ENCODE measurements around the gene ZNF235. TPM values are rescaled to one million over a fixed set of nuclear protein-coding genes. Genes with fewer than 3 reads are reported as not detected.
A peak's percentile ranks its signal among the peaks of the same experiment; 100 is the strongest.

ZNF235 gene
- total RNA-seq, 2 donors from 2014 or later: 7.0 to 12.1 TPM

DNA sequence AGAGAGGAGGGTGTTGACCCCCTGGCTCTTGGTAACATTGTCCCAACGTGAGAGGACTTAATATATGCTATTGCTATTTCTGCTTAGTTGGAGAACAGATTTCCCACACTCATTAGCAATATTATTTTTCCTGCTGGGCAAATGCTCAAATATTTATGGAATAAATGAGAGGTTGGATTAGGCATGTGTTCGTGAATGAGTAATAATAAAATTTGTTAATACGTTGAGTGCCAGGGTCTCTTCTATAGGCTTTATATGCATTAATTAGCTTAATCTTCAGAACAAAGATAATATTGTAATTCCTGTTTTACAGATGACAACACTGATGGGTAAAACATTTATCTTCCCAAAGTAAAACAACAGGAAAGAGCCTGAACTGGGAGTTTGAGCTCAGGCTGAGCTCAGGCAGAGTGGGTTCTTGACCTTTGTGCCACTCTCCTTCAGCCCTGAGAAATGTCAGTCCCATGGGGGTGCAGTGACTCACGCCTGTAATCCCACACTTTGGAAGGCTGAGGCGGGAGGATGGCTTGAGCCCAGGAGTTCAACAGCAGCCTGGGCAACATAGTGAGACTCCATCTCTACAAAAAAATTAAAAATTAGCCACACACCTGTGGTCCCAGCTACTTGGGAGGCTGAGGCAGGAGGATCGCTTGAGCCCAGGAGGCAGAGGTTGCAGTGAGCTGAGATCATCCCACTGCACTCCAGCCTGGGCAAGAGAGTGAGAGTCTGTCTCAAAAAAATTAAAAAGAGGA is 44.0 kb downstream of the ZNF235 start:
- TF ChIP-seq, protein P1, sequence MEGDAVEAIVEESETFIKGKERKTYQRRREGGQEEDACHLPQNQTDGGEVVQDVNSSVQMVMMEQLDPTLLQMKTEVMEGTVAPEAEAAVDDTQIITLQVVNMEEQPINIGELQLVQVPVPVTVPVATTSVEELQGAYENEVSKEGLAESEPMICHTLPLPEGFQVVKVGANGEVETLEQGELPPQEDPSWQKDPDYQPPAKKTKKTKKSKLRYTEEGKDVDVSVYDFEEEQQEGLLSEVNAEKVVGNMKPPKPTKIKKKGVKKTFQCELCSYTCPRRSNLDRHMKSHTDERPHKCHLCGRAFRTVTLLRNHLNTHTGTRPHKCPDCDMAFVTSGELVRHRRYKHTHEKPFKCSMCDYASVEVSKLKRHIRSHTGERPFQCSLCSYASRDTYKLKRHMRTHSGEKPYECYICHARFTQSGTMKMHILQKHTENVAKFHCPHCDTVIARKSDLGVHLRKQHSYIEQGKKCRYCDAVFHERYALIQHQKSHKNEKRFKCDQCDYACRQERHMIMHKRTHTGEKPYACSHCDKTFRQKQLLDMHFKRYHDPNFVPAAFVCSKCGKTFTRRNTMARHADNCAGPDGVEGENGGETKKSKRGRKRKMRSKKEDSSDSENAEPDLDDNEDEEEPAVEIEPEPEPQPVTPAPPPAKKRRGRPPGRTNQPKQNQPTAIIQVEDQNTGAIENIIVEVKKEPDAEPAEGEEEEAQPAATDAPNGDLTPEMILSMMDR (conservative IDR thresholded peaks at IDR 0.05): no peak
- H3K27me3 ChIP-seq (ENCODE audit: control insufficient read depth, insufficient read depth, low read length, poor library complexity, severe bottlenecking): no peaks in the 10 kb centered on the region
- H3K27ac ChIP-seq (ENCODE audit: low read depth, low read length): no peak overlapping the region
- peak overlapping the region; percentile 81 for H3K27ac Mint-ChIP-seq
- peak overlapping the region; percentile 70 for H3K4me3 Mint-ChIP-seq
- H3K4me1 ChIP-seq (ENCODE audit: control insufficient read depth, insufficient read depth, low read length): no peaks in the 10 kb centered on the region
- no peak overlapping the region for H3K9ac ChIP-seq (ENCODE audit: extremely low read depth, low read length, poor library complexity, severe bottlenecking)
- peaks cover 7% of the 10 kb centered on the region for H3K4me1 Mint-ChIP-seq
- H3K9me3 Mint-ChIP-seq: peaks cover 11% of the 10 kb centered on the region
- peaks cover 4% of the 10 kb centered on the region for H3K36me3 Mint-ChIP-seq (ENCODE audit: low read depth)
- peak overlapping the region; percentile 85 for H3K4me3 ChIP-seq (ENCODE audit: low read length)
- DNase-seq: no peak
- peaks cover 3% of the 10 kb centered on the region for H3K36me3 ChIP-seq (ENCODE audit: control insufficient read depth, insufficient read depth, low read length)
- peaks cover 13% of the 10 kb centered on the region for H3K9me3 ChIP-seq (ENCODE audit: control insufficient read depth, low read length)
- no peaks in the 10 kb centered on the region for H3K27me3 Mint-ChIP-seq (ENCODE audit: insufficient read depth)
- 86 to 100% methylated on average over 1 to 5 of the region's 6 CpGs for WGBS, 2 experiments (ENCODE audit: insufficient coverage in 1 of 2, insufficient read length in 1 of 2)

DNA sequence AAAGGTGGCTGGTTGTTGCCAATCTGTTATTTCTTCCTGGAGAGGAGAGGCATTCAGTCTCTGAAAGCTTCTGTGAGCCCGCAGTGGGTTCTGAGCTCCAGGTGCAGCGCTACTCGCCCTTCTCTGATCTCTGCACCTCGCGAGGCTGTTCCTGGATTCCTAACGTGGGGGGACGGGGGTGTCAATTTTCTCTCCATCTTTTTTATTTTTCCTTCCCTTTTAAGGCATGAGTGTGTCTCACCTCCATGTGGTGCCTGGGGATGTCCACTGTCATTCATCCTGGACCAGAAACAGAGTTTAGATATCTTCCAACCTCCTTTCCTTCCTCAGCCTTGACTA is 44.5 kb downstream of the ZNF235 start:
- Mint-ChIP-seq H3K27ac (peak overlapping the region; percentile 81), H3K4me1 (peaks cover 7% of the 10 kb centered on the region), H3K4me3 (peak overlapping the region; percentile 70), H3K9me3 (peaks cover 17% of the 10 kb centered on the region), H3K36me3 (ENCODE audit: low read depth) (no peaks in the 10 kb centered on the region), H3K27me3 (ENCODE audit: insufficient read depth) (no peaks in the 10 kb centered on the region)
- Histone ChIP-seq H3K9ac (ENCODE audit: extremely low read depth, low read length, poor library complexity, severe bottlenecking) (no peak overlapping the region), H3K27ac (ENCODE audit: low read depth, low read length) (no peak overlapping the region), H3K4me3 (ENCODE audit: low read length) (peak overlapping the region; percentile 85), H3K27me3 (ENCODE audit: control insufficient read depth, insufficient read depth, low read length, poor library complexity, severe bottlenecking) (no peaks in the 10 kb centered on the region), H3K4me1 (ENCODE audit: control insufficient read depth, insufficient read depth, low read length) (no peaks in the 10 kb centered on the region), H3K36me3 (ENCODE audit: control insufficient read depth, insufficient read depth, low read length) (no peaks in the 10 kb centered on the region), H3K9me3 (ENCODE audit: control insufficient read depth, low read length) (peaks cover 18% of the 10 kb centered on the region)
- peak; percentile 48 for DNase-seq
- TF ChIP-seq, protein P1 (conservative IDR thresholded peaks at IDR 0.05): no peak
- WGBS, 2 experiments (ENCODE audit: insufficient coverage in 1 of 2, insufficient read length in 1 of 2): 65 to 70% methylated on average over 7 of the region's 7 CpGs

DNA sequence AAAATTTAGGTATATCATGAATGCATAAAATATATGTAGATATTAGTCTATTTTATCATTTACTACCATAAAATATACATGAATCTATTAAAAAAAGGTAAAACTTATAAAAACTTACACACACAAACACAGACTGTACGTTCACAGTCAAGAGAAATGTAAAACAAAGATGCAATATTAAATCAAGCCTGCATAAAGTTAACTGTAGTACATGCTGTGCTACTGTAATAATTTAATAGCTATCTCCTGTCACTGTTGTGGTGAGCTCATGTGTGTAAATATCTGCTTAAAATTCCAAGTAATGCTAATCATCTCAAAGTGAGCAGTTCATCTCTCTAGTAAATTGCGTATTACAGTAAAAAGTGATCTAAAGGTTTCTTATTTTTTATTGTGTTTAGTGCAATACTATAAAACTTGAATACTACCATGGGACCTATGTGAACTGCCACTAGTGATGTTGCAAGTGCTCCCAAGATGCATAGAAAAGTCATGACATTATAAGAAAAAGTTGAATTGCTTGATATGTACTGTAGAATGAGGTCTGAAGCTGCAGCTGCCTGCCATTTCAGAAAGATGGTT is 45.9 kb downstream of the ZNF235 start:
- H3K4me1 Mint-ChIP-seq: peaks cover 7% of the 10 kb centered on the region
- WGBS, 2 experiments (ENCODE audit: insufficient coverage in 1 of 2, insufficient read length in 1 of 2): 100% methylated on average over 1 to 2 of the region's 2 CpGs
- no peaks in the 10 kb centered on the region for H3K4me1 ChIP-seq (ENCODE audit: control insufficient read depth, insufficient read depth, low read length)
- no peaks in the 10 kb centered on the region for H3K27me3 Mint-ChIP-seq (ENCODE audit: insufficient read depth)
- no peak overlapping the region for H3K27ac Mint-ChIP-seq
- H3K4me3 ChIP-seq (ENCODE audit: low read length): peak overlapping the region; percentile 85
- H3K4me3 Mint-ChIP-seq: peak overlapping the region; percentile 70
- no peaks in the 10 kb centered on the region for H3K36me3 ChIP-seq (ENCODE audit: control insufficient read depth, insufficient read depth, low read length)
- H3K9me3 ChIP-seq (ENCODE audit: control insufficient read depth, low read length): peaks cover 32% of the 10 kb centered on the region
- no peak overlapping the region for H3K27ac ChIP-seq (ENCODE audit: low read depth, low read length)
- no peaks in the 10 kb centered on the region for H3K27me3 ChIP-seq (ENCODE audit: control insufficient read depth, insufficient read depth, low read length, poor library complexity, severe bottlenecking)
- DNase-seq: no peak
- H3K36me3 Mint-ChIP-seq (ENCODE audit: low read depth): peaks cover 7% of the 10 kb centered on the region
- peaks cover 28% of the 10 kb centered on the region for H3K9me3 Mint-ChIP-seq
- H3K9ac ChIP-seq (ENCODE audit: extremely low read depth, low read length, poor library complexity, severe bottlenecking): no peak overlapping the region
- TF ChIP-seq, protein P1 (conservative IDR thresholded peaks at IDR 0.05): no peak

All from endodermal cell (in vitro differentiated cells).